GM12865 (cell line): Measurements from ENCODE around the gene KCND1.

Experiments used
- DNase-seq: peaks from one replicate; pipeline ENCODE4 v3.0.0; 2010; ENCODE audit warnings: low read depth
- H3K4me3 ChIP-seq: 2 replicates; pipeline ENCODE4 v1.5.1; 2011; ENCODE audit warnings: mild to moderate bottlenecking, low read depth, low read length, control low read depth
- CTCF ChIP-seq: IDR thresholded peaks from 2 replicates; pipeline ENCODE4 v1.5.1; 2011; ENCODE audit warnings: low read length, control low read depth, low read depth, inconsistent platforms; ENCODE audit not compliant: insufficient read depth; ENCODE audit errors: missing control alignments

The KCND1 gene

DNA sequence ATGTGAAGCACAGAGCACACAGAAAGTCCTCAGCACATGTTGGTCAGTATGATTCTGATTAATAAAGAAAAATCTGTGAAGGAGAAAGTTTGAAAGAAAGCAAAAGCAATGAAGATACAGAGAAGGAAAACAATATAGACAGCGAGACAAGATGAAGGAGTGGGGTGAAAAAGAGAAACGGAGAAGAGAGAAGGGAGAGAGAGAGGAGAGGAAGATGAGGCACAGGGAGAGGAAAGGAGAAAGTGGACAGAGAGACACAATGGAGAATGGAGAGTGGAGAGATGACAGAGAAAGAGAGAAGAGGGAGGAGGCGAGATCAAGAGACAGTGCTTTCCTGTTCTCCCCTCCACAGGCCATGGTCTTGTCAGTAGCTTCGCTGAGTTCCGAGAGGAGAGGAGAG lies 3.9 kb upstream of the KCND1 start:
- DNase-seq, result no peak
- TF ChIP-seq CTCF, result no peak
- no peak overlapping the region for H3K4me3 ChIP-seq

DNA sequence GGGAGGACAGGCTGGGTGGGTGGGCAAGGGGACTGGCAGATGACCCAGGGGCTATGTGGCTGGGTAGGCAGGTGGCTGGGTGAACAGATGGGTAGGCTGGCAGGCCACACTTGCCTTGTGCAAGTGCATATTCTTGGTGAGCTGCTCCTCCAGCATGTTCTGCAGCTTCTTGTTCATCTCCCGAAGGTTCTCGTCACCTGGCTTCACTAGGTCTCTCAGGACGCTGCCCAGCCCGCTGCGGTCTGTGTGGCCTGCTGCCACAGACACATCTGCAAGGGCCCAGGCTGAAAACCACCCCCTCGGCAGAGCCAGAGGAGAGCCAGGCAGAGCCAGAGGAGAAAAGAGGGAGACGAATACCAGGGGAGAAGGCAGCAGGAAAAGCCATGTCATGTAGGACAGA lies 3.4 kb upstream of the KCND1 start:
- DNase-seq, result no peak
- H3K4me3 ChIP-seq, result no peak overlapping the region
- TF ChIP-seq CTCF, result no peak

DNA sequence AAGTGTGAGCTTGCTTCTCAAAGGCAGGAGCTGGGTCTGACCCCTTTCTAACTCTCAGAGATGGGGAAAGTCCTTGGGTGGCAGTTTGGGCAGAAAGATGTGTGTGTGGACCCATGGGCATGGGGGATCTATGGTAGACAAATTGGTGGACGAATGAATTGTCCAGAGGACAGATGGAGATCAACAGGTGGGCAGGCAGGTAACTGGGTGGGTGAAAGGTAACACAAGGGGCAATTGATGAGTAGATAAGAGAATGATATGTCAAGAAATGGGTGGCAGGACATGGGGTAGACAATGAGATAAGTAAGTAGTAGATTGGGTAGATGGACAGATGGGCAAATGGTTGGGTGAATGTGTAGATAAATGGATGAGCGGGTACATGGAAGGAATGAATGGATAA lies 2.9 kb upstream of the KCND1 start:
- no peak for DNase-seq
- TF ChIP-seq CTCF, result no peak
- no peak overlapping the region for H3K4me3 ChIP-seq

GRCh38 chrX:48974033-48974432 lies 2.4 kb upstream of the KCND1 start:
- DNase-seq, result no peak
- no peak for TF ChIP-seq CTCF
- H3K4me3 ChIP-seq, result no peak overlapping the region

DNA sequence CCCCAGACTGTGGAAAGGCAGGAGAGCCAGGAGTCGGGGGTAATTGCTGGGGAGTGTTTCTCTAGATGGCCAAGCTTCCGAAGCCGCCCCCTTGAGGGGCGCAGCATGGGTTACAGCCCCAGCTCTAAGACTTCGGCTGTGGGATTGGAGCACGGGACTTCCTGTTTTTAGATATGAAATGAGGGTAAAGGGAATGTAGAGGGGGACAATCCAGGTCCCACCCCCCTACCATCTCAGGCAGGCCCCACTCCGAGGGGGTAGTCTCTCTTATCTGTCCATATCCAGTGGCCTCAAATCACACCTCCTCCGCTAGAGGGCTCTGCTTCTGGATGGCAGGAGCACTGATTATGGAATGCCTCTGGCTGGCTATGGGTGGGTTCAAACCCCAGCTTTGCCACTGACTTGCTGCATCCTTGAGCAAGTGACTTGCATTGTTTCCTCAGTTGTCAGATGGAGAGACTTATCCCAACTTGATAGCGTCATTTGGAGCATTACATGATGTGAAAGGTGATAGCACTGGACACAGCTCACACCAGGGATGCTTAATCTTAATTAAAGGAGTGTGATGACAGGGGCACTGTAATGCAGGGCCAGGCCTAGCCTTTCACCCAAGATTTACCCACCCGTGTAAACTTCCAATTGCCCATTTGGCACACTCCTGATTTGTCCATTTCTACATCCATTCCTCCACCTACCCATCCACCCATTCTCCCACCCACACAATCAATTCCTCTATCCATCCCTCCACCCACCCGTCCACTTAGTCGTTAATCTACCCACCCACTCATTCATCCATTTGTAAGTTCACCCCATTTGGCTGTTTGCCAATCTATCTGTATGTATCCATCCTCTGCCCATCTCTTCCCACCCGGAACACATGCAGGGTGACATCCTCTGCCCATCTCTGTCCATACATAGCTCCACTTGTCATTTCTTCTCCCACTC lies 848 bp upstream of the KCND1 start:
- no peak overlapping the region for H3K4me3 ChIP-seq
- DNase-seq, result peak; percentile 47
- peak; percentile 43 for TF ChIP-seq CTCF

- DNase-seq, result no peak
- no peak overlapping the region for H3K4me3 ChIP-seq
- no peak for TF ChIP-seq CTCF
Observed at GRCh38 chrX:48969471-48969870, 2.2 kb downstream of the KCND1 start.

DNA sequence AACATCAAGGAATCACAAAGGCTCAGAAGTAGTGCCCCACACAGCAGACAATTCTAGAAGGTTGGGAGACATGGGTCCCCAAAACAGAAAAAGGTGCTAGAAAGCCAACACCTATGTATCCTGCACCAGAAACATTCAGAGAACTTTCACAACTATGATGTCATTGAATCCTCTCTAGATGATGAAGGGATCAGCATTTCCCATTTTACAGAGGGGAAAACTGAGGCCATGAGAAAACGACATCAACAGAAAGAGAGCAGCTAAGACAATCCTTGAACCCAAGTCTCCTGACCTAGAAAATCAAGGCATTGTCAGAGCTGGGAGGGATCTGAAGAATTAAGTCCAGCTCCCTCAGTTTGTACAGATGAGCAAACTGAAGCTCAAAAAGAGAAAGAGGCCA lies 3.3 kb downstream of the KCND1 start:
- no peak for TF ChIP-seq CTCF
- no peak for DNase-seq
- no peak overlapping the region for H3K4me3 ChIP-seq
